Astrocyte (in vitro differentiated cells and primary cell): Measurements from ENCODE around the gene PRR5L.

Source experiments
- EZH2 ChIP-seq: IDR thresholded peaks from 2 replicates; pipeline ENCODE4 v1.6.1; 2012; ENCODE audit warnings: mild to moderate bottlenecking, low read length, inconsistent platforms; ENCODE audit not compliant: insufficient read depth
- TF ChIP-seq, protein P1 (sequence below): IDR thresholded peaks from 2 replicates; pipeline ENCODE4 v1.5.1; 2011; ENCODE audit warnings: low read depth, mild to moderate bottlenecking, inconsistent platforms, low read length, moderate library complexity; ENCODE audit not compliant: insufficient read depth

DNA sequence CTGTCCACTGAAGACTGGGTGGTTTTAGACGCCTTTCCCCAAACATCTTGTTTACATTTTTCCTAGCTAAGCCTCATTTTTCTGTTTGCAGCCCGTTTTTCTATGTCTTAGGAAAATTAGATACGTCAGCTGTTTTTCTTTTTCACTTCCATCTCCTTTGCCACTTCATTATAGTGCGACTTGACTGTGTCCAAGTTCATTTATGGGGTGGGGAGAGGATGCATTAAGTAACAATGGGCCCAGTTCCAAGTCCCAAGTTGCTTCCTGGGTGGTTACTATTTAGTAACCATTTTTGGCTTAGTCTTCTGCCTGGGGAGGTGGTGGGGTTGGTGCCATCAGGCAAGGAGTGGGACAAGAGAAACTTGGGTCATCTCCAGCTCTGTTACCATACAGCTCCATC, 131.0 kb downstream of the PRR5L start:
- TF ChIP-seq, protein P1, sequence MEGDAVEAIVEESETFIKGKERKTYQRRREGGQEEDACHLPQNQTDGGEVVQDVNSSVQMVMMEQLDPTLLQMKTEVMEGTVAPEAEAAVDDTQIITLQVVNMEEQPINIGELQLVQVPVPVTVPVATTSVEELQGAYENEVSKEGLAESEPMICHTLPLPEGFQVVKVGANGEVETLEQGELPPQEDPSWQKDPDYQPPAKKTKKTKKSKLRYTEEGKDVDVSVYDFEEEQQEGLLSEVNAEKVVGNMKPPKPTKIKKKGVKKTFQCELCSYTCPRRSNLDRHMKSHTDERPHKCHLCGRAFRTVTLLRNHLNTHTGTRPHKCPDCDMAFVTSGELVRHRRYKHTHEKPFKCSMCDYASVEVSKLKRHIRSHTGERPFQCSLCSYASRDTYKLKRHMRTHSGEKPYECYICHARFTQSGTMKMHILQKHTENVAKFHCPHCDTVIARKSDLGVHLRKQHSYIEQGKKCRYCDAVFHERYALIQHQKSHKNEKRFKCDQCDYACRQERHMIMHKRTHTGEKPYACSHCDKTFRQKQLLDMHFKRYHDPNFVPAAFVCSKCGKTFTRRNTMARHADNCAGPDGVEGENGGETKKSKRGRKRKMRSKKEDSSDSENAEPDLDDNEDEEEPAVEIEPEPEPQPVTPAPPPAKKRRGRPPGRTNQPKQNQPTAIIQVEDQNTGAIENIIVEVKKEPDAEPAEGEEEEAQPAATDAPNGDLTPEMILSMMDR: no peak
- TF ChIP-seq EZH2: no peak
